Measurements from ENCODE around the gene RNF135. TPM values are rescaled to one million over a fixed set of nuclear protein-coding genes. Genes with fewer than 3 reads are reported as not detected.
A peak's percentile ranks its signal among the peaks of the same experiment; 100 is the strongest.
"Not testable (repeated sequence)": the region's sequence is repeated elsewhere in the genome, so short reads cannot be mapped to it uniquely, and the experiment has no call there.

RNF135 gene
- total and polyA plus RNA-seq, 10 donors, result 20.1 to 43.6 (median 34.2) TPM

DNA sequence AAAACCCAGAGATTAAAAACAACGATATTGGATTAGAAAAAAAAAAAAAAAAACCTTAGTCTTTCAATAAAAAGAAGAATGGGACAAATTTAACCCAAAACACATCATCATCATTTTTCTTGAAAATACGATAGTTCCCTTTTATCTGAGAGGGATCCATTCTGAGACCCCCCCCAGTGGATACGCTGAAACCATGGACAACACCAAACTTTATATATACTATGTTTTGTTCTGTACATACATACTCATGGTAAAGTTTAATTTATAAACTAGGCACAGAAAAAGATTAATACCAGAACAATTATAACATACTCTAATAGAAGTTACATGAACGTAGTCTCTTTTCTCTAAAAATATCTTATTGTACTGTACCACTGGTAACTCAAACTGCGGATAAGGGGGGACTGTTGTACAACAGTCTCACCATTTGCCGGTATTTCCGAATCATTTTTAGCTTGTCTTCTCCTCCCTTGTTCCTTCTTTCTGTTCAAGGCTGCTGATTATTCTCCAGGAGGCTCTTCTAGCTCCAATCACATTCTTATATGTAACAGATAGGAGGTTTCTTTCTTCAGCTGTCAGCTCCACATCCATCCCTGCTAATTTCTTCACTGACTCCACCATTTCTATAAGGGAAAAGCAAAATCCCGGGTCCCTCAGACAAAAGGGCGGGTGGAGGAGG lies 37.0 kb downstream of the RNF135 start:
- peaks cover 0 to 22% (median 0%) of the 10 kb centered on the region in 6 donors for H3K36me3 ChIP-seq
- peak overlapping the region; percentile 52 to 71 (median 64) for H3K4me3 ChIP-seq
- no peak for DNase-seq
- TF ChIP-seq POLR2A (IDR thresholded peaks at IDR 0.05), result no peak
- TF ChIP-seq, protein P1, sequence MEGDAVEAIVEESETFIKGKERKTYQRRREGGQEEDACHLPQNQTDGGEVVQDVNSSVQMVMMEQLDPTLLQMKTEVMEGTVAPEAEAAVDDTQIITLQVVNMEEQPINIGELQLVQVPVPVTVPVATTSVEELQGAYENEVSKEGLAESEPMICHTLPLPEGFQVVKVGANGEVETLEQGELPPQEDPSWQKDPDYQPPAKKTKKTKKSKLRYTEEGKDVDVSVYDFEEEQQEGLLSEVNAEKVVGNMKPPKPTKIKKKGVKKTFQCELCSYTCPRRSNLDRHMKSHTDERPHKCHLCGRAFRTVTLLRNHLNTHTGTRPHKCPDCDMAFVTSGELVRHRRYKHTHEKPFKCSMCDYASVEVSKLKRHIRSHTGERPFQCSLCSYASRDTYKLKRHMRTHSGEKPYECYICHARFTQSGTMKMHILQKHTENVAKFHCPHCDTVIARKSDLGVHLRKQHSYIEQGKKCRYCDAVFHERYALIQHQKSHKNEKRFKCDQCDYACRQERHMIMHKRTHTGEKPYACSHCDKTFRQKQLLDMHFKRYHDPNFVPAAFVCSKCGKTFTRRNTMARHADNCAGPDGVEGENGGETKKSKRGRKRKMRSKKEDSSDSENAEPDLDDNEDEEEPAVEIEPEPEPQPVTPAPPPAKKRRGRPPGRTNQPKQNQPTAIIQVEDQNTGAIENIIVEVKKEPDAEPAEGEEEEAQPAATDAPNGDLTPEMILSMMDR (IDR thresholded peaks at IDR 0.05 in 8 of 11, conservative IDR thresholded peaks at IDR 0.05 in 3 of 11), result no peak
- no peak for TF ChIP-seq POLR2AphosphoS5 (IDR thresholded peaks at IDR 0.05)
- no peaks in the 10 kb centered on the region for H3K27me3 ChIP-seq (replicated peaks in 1 of 7)
- 66 to 75% (median 69%) methylated on average over 8 to 9 of the region's 9 CpGs for WGBS, 5 donors
- H3K4me1 ChIP-seq, result peaks cover 4 to 24% (median 12%) of the 10 kb centered on the region in 6 donors
- H3K27ac ChIP-seq, result peak overlapping the region; percentile 55 to 87 (median 83)
- no peaks in the 10 kb centered on the region for H3K9me3 ChIP-seq
- intact Hi-C loops (cut with DNase I; ENCODE audit: low total_unique reads), result loop anchor here (5.0 kb wide), 1 partner anchor 209 kb away; no protein-coding TSS in a partner anchor

DNA sequence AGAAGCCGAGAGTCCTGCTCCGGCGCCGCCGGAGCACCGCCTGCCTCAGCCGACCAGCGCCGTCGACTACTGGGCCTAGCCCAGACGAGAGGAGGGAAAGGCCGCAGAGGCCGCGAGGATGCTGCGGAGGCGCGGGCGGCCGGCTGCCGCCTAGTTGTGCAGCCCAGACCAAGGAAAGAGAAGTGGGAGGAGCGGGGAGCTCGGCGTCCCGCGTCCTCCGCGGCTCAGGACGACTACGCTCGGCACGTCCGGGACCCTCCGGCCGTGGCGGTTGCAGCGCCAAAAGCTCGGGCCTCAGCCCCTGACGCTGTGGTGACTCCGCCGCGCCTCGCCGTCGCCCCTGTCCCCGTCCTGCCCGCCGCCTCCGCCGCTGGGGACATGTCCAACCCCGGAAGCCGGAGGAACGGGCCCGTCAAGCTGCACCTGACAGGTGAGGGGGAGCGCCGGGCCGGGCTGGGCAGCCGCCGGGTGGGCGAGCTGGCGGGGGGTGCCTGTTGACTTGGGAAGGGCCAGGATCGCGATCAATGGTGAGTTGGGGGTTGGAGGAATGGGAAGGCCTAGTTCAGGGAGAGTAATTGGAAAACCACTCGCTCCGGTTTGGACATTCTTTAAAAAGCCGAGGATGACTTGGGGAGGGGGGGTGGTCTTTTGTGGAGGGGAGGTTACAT lies 37.7 kb downstream of the RNF135 start:
- peaks cover 0 to 16% (median 0%) of the 10 kb centered on the region in 6 donors for H3K36me3 ChIP-seq
- intact Hi-C loops (cut with DNase I; ENCODE audit: low total_unique reads), result loop anchor here (5.0 kb wide), 1 partner anchor 209 kb away; no protein-coding TSS in a partner anchor
- TF ChIP-seq POLR2AphosphoS5 (IDR thresholded peaks at IDR 0.05) (peak; percentile 65 to 84 (median 77)), POLR2A (IDR thresholded peaks at IDR 0.05) (no peak)
- TF ChIP-seq, protein P1 (IDR thresholded peaks at IDR 0.05 in 8 of 11, conservative IDR thresholded peaks at IDR 0.05 in 3 of 11), result peak in 1 of 11 experiments; percentile 7
- WGBS, 5 donors, result 1 to 2% (median 1%) methylated on average over 33 to 65 of the region's 65 CpGs
- H3K4me3 ChIP-seq, result peak overlapping the region; percentile 52 to 71 (median 64)
- no peaks in the 10 kb centered on the region for H3K27me3 ChIP-seq (replicated peaks in 1 of 7)
- DNase-seq, result peak; percentile 92
- no peaks in the 10 kb centered on the region for H3K9me3 ChIP-seq
- H3K4me1 ChIP-seq, result peaks cover 4 to 24% (median 12%) of the 10 kb centered on the region in 6 donors
- H3K27ac ChIP-seq, result peak overlapping the region; percentile 55 to 87 (median 83)

DNA sequence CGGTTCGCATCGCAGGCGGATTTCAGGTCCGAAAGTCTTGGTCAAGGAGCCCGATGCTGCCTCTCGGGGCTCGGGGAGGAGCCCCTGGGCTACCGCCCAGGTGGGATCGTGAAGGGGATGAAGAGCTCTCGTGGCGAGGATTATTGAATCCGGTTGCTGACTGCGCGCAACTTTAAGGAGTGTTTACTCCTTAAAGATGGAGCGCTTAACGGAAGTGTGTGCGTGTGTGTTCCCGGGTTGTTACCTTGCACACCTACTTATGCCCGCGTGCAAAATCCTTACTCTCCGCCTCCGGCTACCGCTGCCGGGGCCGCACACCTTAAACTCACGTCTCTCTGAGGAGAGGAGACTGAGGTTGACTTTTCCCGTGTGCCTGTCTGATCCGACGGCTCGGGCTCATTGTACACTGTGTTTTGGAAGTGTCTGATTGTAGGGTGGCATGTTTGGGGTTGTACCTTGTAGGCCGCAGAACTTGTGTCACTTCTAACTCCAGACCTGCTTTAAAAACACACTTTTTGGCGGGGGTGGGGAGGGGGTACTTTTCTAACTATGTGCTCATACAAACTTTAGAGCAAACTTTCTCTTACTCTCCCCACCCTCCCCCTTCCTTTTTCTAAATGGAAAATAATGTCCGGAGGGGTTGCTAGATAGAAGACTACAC lies 38.3 kb downstream of the RNF135 start:
- peak overlapping the region; percentile 55 to 87 (median 83) for H3K27ac ChIP-seq
- peak; percentile 72 for DNase-seq
- peaks cover 4 to 24% (median 12%) of the 10 kb centered on the region in 6 donors for H3K4me1 ChIP-seq
- peaks cover 0 to 13% (median 0%) of the 10 kb centered on the region in 6 donors for H3K36me3 ChIP-seq
- H3K4me3 ChIP-seq, result peak overlapping the region; percentile 52 to 71 (median 64)
- intact Hi-C loops (cut with DNase I; ENCODE audit: low total_unique reads), result loop anchor here (5.0 kb wide), 1 partner anchor 208 kb away; no protein-coding TSS in a partner anchor
- 8 to 27% (median 18%) methylated on average over 24 to 34 of the region's 34 CpGs for WGBS, 5 donors
- not testable (repeated sequence) for H3K27me3 ChIP-seq (replicated peaks in 1 of 7); H3K9me3 ChIP-seq

GRCh38 chr17:31010014-31010413 lies 39.2 kb downstream of the RNF135 start:
- H3K36me3 ChIP-seq; DNase-seq; H3K27me3 ChIP-seq (replicated peaks in 1 of 7); H3K9me3 ChIP-seq: not testable (repeated sequence)
- Histone ChIP-seq H3K4me1 (peaks cover 4 to 24% (median 12%) of the 10 kb centered on the region in 6 donors), H3K27ac (peak overlapping the region in 2 of 8 donors; percentile 2 to 23), H3K4me3 (peak overlapping the region in 1 of 8 donors; percentile 0)
- 83 to 89% (median 87%) methylated on average over 2 to 3 of the region's 3 CpGs for WGBS, 5 donors
- intact Hi-C loops (cut with DNase I; ENCODE audit: low total_unique reads), result loop anchor here (10.0 kb wide), 1 partner anchor 365 kb away; no protein-coding TSS in a partner anchor
